Measurements from ENCODE around the gene F7.

The F7 gene

DNA sequence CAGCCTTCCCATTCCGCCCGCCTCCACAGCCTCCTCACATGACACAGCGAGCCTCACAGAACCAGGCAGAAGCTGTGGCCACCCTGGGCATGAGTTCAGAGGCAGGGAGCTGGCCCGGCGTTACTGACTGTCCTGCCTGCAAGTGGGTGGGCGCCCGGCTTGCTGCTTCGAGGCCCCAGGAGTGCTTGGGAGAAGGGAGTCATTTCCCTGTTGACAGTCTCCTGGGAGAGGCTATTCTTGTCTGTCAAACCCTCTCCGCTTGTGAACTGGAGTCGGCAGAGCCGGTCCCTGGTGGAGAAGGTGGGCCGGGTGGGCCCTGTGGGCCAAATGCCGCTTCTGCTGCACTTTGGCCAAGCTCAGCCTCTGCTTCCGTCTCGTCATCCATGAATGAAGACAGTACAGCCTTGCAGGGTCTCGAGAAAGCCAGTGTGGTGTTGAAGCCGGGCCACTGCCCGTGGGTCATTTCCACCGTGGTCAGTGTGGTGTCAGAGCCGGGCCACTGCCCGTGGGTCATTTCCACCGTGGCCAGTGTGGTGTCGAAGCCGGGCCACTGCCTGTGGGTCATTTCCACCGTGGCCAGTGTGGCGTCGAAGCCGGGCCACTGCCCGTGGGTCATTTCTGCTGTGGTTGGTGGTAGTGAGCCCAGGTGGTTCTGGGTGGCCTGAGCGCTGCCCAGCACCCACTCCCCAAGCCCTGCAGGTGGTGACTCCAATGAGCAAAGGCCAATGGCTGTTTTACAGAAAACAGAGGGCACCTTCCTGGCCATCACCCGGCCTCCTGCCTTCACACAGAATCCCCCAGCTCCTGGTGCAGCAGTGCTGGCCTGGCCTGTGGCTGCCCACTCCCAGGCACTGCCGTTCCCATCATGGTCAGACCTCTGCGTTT lies 13.5 kb upstream of the F7 start:
- TF ChIP-seq, protein P1, sequence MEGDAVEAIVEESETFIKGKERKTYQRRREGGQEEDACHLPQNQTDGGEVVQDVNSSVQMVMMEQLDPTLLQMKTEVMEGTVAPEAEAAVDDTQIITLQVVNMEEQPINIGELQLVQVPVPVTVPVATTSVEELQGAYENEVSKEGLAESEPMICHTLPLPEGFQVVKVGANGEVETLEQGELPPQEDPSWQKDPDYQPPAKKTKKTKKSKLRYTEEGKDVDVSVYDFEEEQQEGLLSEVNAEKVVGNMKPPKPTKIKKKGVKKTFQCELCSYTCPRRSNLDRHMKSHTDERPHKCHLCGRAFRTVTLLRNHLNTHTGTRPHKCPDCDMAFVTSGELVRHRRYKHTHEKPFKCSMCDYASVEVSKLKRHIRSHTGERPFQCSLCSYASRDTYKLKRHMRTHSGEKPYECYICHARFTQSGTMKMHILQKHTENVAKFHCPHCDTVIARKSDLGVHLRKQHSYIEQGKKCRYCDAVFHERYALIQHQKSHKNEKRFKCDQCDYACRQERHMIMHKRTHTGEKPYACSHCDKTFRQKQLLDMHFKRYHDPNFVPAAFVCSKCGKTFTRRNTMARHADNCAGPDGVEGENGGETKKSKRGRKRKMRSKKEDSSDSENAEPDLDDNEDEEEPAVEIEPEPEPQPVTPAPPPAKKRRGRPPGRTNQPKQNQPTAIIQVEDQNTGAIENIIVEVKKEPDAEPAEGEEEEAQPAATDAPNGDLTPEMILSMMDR (IDR thresholded peaks at IDR 0.05; ENCODE audit: control insufficient read depth, extremely low read depth, insufficient read depth): no peak
- no peak overlapping the region for H3K4me3 ChIP-seq (ENCODE audit: low read depth, low read length)
- DNase-seq (ENCODE audit: low read depth): no peak

DNA sequence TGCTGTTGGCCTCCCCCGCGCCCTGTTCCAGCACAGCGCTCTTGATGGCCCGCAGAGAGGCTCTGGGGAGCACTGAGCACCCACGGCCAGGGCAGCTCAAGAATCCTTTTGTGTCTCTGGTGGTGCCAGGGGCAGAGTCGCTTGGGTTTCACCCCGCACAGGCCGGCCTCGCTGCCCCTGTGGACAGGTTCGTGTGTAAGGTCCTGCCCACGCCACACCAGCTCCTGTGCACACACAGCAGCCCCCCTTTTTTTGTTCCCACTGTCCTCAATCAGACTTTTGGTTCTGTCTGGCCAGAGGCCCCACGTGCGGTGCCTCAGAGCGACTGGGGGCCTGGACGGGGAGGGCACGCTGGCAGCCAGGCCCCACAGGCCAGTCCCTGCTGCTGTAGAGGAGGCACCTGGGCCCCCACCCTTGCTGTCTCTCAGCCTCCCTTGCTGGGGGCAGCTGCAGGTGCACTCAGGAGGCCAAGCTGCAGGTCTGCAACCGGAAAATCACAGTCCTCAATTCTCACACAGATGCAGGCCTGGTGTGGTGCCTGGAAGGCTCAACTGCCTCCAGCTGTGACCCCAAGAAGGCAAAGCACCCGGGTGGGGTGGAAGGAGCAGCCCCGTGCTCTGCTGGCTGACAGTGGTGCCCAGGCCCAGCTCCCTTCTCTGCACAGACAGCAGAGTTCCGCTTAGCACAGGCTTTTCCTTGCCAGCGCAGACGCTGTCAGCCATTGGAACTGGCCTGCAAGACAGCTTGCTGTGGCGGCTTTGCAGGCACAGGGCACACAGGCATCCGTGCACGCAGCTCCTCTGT lies 12.6 kb upstream of the F7 start:
- no peak overlapping the region for H3K4me3 ChIP-seq (ENCODE audit: low read depth, low read length)
- TF ChIP-seq, protein P1 (IDR thresholded peaks at IDR 0.05; ENCODE audit: control insufficient read depth, extremely low read depth, insufficient read depth): no peak
- DNase-seq (ENCODE audit: low read depth): no peak

GRCh38 chr13:113093580-113094409 lies 11.8 kb upstream of the F7 start:
- no peak for DNase-seq (ENCODE audit: low read depth)
- H3K4me3 ChIP-seq (ENCODE audit: low read depth, low read length): no peak overlapping the region
- TF ChIP-seq, protein P1 (IDR thresholded peaks at IDR 0.05; ENCODE audit: control insufficient read depth, extremely low read depth, insufficient read depth): no peak

DNA sequence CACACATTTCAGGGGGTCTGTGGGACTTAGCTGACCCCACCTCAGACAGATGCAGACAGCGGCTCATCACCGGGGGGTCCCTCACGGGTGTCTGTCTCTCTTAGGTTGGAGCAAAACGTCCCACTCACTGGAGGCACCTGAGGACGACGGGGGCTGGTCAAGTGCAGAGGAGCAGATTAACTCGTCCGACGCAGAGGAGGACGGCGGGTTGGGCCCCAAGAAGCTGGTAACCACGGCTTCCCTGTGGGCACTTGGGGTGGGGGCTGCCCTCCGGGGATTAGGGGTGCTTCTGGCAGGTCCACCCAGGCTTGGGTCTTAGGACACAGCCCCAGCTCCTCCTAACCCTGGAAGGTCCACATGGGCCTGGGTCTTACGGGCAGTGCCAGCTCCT lies 11.2 kb upstream of the F7 start:
- TF ChIP-seq, protein P1 (IDR thresholded peaks at IDR 0.05; ENCODE audit: control insufficient read depth, extremely low read depth, insufficient read depth): no peak
- H3K4me3 ChIP-seq (ENCODE audit: low read depth, low read length): no peak overlapping the region
- no peak for DNase-seq (ENCODE audit: low read depth)

DNA sequence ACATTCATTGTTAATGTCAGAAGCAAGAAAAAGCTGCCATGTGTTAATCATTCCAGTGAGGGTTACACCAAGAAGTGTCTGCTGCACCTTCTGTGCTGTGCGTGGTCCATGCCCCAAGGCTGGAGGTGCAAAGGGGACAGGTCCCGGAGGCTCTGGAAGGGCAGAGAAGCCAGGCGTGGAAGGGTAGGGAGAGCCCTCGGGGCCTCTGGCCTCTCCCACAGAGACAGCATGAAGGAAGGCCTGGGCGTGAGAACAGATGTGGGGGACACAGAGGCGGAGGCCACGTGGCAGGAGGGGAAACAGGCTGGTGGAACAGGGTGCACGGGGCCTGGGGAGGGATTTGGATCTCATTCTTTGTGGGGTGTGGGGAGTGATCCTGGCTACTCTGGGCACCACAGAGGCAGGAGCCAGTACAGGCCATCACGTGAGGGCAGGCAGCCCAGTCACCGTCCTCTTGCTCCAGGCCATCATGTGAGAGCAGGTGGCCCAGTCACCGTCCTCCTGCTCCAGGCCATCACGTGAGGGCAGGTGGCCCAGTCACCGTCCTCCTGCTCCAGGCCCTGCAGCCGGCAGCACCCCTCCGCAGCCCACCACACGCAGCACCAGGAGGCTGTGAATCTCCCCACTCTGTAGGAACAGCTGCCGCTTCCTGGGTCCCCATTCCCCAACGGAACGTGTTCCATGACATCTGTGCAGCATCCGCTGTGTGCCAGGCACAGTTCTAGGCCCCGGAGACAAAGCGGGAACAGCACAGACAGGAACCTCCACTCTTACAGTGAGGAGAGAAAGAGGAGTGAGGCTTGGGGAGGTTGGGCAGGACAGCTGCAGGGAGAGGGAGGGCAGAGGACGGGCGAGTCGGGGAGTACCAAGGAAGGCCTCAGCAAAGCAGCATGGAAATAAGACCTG lies 10.2 kb upstream of the F7 start:
- no peak for DNase-seq (ENCODE audit: low read depth)
- H3K4me3 ChIP-seq (ENCODE audit: low read depth, low read length): no peak overlapping the region
- TF ChIP-seq, protein P1 (IDR thresholded peaks at IDR 0.05; ENCODE audit: control insufficient read depth, extremely low read depth, insufficient read depth): no peak
